Smooth muscle cell (in vitro differentiated cells): ENCODE measurements around the gene ZNF423. TPM values are rescaled to one million over a fixed set of nuclear protein-coding genes. Genes with fewer than 3 reads are reported as not detected.

ENCODE experiments used
- DNase-seq: peaks from one replicate; lab custom pipeline; 2025; ENCODE audit not compliant: unreplicated experiment; lab: John Stamatoyannopoulos, UW
- H2AFZ ChIP-seq: fragments of 200-600 bp; sonication (generic); 2 replicates; pipeline ENCODE4 v1.6.0; 2016; ENCODE audit warnings: antibody characterized with exemption, low read depth, mild to moderate bottlenecking
- H3F3A ChIP-seq: fragments of 200-600 bp; sonication (generic); 2 replicates; pipeline ENCODE4 v1.6.0; 2017; ENCODE audit warnings: antibody characterized with exemption, low read depth
- H3K27ac ChIP-seq: fragments of 200-600 bp; sonication (generic); 2 replicates; pipeline ENCODE4 v1.5.1; 2016; ENCODE audit warnings: low read depth, mild to moderate bottlenecking
- H3K27me3 ChIP-seq: fragments of 200-600 bp; sonication (generic); 2 replicates; pipeline ENCODE4 v1.6.1; 2016; ENCODE audit warnings: low read depth, mild to moderate bottlenecking
- H3K36me3 ChIP-seq: fragments of 200-600 bp; sonication (generic); 2 replicates; pipeline ENCODE4 v1.5.1; 2016; ENCODE audit warnings: low read depth
- H3K4me1 ChIP-seq: fragments of 200-600 bp; sonication (generic); 2 replicates; pipeline ENCODE4 v1.5.1; 2016; ENCODE audit warnings: low read depth
- H3K4me2 ChIP-seq: fragments of 200-600 bp; sonication (generic); 2 replicates; pipeline ENCODE4 v1.6.0; 2016; ENCODE audit warnings: mild to moderate bottlenecking
- H3K4me3 ChIP-seq: fragments of 200-600 bp; sonication (generic); 2 replicates; pipeline ENCODE4 v1.5.1; 2016; ENCODE audit warnings: mild to moderate bottlenecking
- H3K79me2 ChIP-seq: fragments of 200-600 bp; sonication (generic); 2 replicates; pipeline ENCODE4 v1.6.0; 2016; ENCODE audit warnings: low read depth, mild to moderate bottlenecking
- H3K9ac ChIP-seq: fragments of 200-600 bp; sonication (generic); 2 replicates; pipeline ENCODE4 v1.6.0; 2016; ENCODE audit warnings: low read depth
- H3K9me3 ChIP-seq: fragments of 200-600 bp; sonication (generic); replicated peaks from 2 replicates; pipeline ENCODE4 v1.5.1; 2016; ENCODE audit warnings: low read depth
- H4K20me1 ChIP-seq: fragments of 200-600 bp; sonication (generic); 2 replicates; pipeline ENCODE4 v1.6.0; 2016; ENCODE audit warnings: low read depth
- WGBS: methylation state at CpG from one replicate; pipeline ENCODE4 v1.1.7; 2016; ENCODE audit warnings: low lambda C conversion rate; 5-methylcytosine and 5-hydroxymethylcytosine counted together
- polyA plus RNA-seq: library from polyadenylated mRNA; unstranded; fragments of >200 nt; fragmentation: Nextera tagmentation; extraction: Ambion mirVana; gene quantifications from 2 replicates; pipeline ENCODE4 v1.2.1, GENCODE V29; 2016
- total RNA-seq: library from RNA; depleted of rRNA; stranded (reverse); fragments of >200 nt; gene quantifications from 2 replicates; pipeline ENCODE4 v1.2.3, GENCODE V29; 2014
- TF ChIP-seq, protein P1 (sequence below): fragments of 200-600 bp; sonication (generic); IDR thresholded peaks from 2 replicates; pipeline ENCODE4 v1.5.1; 2017; ENCODE audit warnings: borderline replicate concordance, mild to moderate bottlenecking, antibody characterized with exemption; ENCODE audit not compliant: insufficient read depth, poor library complexity, severe bottlenecking

Gene ZNF423
- total and polyA plus RNA-seq, 2 experiments from 2014 or later = 6.9 to 7.0 TPM

DNA sequence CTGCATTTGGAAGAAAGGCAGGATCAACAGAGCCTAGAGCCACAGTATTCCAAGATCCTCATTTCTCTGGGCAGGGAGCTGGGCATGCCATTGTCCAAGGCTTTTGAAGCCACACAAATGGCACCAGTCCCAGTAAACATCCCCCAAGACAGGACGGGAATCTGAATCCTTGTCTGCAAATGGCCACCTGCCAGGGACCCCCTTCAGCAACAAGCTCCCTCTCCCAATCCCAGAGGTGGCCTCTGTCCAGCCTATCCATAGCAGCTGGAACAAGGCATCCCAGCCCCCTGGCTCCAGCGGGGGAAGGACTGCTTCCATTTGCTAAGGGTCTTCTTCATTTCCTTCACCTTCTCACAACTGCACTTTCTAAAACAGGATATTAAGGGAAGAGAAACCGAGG is 277.9 kb downstream of the ZNF423 start:
- WGBS = 90% methylated on average over 3 of the region's 3 CpGs
- no peaks in the 10 kb centered on the region for H3K9me3 ChIP-seq
- no peaks in the 10 kb centered on the region for H3K79me2 ChIP-seq
- H3K4me3 ChIP-seq = no peak overlapping the region
- H3K27me3 ChIP-seq = no peaks in the 10 kb centered on the region
- TF ChIP-seq, protein P1, sequence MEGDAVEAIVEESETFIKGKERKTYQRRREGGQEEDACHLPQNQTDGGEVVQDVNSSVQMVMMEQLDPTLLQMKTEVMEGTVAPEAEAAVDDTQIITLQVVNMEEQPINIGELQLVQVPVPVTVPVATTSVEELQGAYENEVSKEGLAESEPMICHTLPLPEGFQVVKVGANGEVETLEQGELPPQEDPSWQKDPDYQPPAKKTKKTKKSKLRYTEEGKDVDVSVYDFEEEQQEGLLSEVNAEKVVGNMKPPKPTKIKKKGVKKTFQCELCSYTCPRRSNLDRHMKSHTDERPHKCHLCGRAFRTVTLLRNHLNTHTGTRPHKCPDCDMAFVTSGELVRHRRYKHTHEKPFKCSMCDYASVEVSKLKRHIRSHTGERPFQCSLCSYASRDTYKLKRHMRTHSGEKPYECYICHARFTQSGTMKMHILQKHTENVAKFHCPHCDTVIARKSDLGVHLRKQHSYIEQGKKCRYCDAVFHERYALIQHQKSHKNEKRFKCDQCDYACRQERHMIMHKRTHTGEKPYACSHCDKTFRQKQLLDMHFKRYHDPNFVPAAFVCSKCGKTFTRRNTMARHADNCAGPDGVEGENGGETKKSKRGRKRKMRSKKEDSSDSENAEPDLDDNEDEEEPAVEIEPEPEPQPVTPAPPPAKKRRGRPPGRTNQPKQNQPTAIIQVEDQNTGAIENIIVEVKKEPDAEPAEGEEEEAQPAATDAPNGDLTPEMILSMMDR = no peak
- no peaks in the 10 kb centered on the region for H3K36me3 ChIP-seq
- H2AFZ ChIP-seq = no peak overlapping the region
- H4K20me1 ChIP-seq = no peaks in the 10 kb centered on the region
- DNase-seq = no peak
- H3K9ac ChIP-seq = no peak overlapping the region
- H3K4me1 ChIP-seq = peaks cover 3% of the 10 kb centered on the region
- H3F3A ChIP-seq = no peaks in the 10 kb centered on the region
- no peak overlapping the region for H3K4me2 ChIP-seq
- H3K27ac ChIP-seq = no peak overlapping the region

DNA sequence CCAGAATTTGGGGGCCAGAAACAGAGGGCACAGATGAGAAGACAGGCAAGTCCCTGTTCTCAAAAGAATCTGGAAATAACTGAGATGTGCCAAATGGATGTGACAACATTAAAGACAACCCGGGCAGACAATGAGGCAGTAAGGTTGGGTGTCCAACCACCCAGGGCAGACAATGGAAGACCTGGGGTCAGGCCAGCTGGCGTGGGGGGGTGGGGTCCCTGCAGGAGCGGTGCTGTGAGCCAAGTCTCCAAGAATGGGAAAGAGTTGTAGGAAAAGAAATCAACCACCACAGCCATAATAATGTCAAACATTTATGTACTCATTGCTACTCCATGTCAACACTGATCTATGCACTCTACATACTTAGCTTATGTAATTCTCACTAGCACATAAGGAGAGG is 279.0 kb downstream of the ZNF423 start:
- no peaks in the 10 kb centered on the region for H3F3A ChIP-seq
- H3K27me3 ChIP-seq = no peaks in the 10 kb centered on the region
- H3K4me2 ChIP-seq = no peak overlapping the region
- no peaks in the 10 kb centered on the region for H3K79me2 ChIP-seq
- TF ChIP-seq, protein P1 = no peak
- no peak overlapping the region for H3K9ac ChIP-seq
- WGBS = 95% methylated on average over 3 of the region's 3 CpGs
- H4K20me1 ChIP-seq = no peaks in the 10 kb centered on the region
- no peak overlapping the region for H3K4me3 ChIP-seq
- H3K4me1 ChIP-seq = peaks cover 3% of the 10 kb centered on the region
- DNase-seq = no peak
- no peak overlapping the region for H2AFZ ChIP-seq
- H3K27ac ChIP-seq = no peak overlapping the region
- H3K9me3 ChIP-seq = no peaks in the 10 kb centered on the region
- no peaks in the 10 kb centered on the region for H3K36me3 ChIP-seq

DNA sequence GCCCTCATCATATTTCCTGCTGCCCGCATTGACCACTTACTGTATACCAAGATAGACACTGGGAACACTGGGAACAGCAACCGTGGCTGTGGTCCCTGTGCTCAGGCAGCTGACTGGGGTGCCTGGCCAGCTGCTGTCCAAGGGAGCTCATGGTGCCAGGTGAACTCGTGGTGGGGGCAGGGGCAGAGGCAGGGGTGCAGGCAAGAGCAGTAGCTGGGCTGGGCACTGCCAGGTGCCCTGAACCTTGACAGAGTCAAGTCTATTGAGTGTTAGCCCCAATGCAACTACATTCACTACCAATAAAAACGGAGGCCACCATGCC is 279.8 kb downstream of the ZNF423 start:
- Histone ChIP-seq H3K36me3 (no peaks in the 10 kb centered on the region), H4K20me1 (no peaks in the 10 kb centered on the region), H3K79me2 (no peaks in the 10 kb centered on the region), H2AFZ (no peak overlapping the region), H3K27ac (no peak overlapping the region), H3K4me3 (no peak overlapping the region), H3K27me3 (no peaks in the 10 kb centered on the region), H3K9me3 (no peaks in the 10 kb centered on the region), H3K9ac (no peak overlapping the region), H3K4me2 (no peak overlapping the region), H3F3A (no peaks in the 10 kb centered on the region), H3K4me1 (peaks cover 3% of the 10 kb centered on the region)
- DNase-seq = no peak
- WGBS = 99% methylated on average over 4 of the region's 4 CpGs
- TF ChIP-seq, protein P1 = no peak

DNA sequence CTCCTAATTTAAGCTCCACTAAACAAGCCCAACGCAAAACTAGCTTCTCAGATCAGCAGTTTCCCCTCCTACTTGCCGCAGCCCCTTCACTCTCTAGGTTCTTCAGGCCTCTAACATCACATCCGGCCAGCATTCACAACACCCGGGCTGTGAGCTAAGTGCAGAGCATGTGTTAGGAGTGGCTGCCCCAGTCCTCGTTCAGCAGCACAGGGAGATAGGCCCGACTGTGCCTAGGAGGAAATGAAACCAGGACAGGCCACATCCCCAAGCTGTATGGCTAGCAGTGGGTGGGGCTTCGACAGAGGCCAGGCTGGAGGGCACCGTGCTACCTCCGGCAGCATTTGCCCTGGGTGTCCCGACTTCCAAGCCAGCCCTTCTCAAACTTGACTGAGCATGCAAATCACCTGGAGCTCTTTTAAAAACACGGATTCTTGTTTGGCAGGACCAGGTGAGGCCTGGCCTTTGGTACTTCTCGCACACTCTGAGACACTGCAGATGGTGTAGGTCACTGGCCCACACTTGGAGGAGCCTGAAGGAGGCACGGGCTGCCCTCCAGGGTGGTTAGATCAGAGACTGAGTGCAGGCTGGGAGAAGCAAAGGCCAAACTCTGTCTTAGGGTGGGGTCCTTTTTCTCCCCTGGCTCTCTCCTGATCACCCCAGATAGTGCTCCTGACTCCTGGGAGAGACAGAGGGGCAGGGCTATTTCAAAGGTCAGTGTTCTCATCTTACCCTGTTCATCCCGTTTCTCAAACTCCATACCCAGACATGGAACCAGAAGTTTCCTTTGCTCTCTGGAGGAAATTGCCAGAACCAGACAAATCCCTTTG is 280.4 kb downstream of the ZNF423 start:
- Histone ChIP-seq H3K4me3 (no peak overlapping the region), H3K36me3 (no peaks in the 10 kb centered on the region), H3K9ac (no peak overlapping the region), H2AFZ (no peak overlapping the region), H3F3A (no peaks in the 10 kb centered on the region), H4K20me1 (no peaks in the 10 kb centered on the region), H3K9me3 (no peaks in the 10 kb centered on the region), H3K27me3 (no peaks in the 10 kb centered on the region), H3K27ac (no peak overlapping the region), H3K4me2 (no peak overlapping the region), H3K79me2 (no peaks in the 10 kb centered on the region), H3K4me1 (peaks cover 3% of the 10 kb centered on the region)
- TF ChIP-seq, protein P1 = no peak
- DNase-seq = no peak
- 61% methylated on average over 14 of the region's 14 CpGs for WGBS
